Brain microvascular endothelial cell (primary cell): ENCODE data around the gene DIP2B.
"Not testable (repeated sequence)": the region's sequence is repeated elsewhere in the genome, so short reads cannot be mapped to it uniquely, and the experiment has no call there.

Experiments used
- DNase-seq: peaks from one replicate; pipeline ENCODE4 v3.0.0-alpha.2; 2020
- H3K27ac ChIP-seq: fragments of 250-450 bp; sonication (Bioruptor Pico); 2 replicates; pipeline ENCODE4 v1.5.1; 2020; ENCODE audit warnings: mild to moderate bottlenecking, moderate library complexity
- H3K27me3 ChIP-seq: fragments of 250-450 bp; sonication (Bioruptor Pico); replicated peaks from 2 replicates; pipeline ENCODE4 v1.5.1; 2020; ENCODE audit warnings: mild to moderate bottlenecking
- H3K36me3 ChIP-seq: fragments of 250-450 bp; sonication (Bioruptor Pico); replicated peaks from 2 replicates; pipeline ENCODE4 v1.5.1; 2020; ENCODE audit warnings: mild to moderate bottlenecking
- H3K4me3 ChIP-seq: 2 replicates; pipeline ENCODE4 v1.5.1; 2011; ENCODE audit warnings: low read depth, mild to moderate bottlenecking, control low read depth, low read length, moderate library complexity
- CTCF ChIP-seq: IDR thresholded peaks from 2 replicates; pipeline ENCODE4 v1.5.1; 2011; ENCODE audit warnings: low read depth, mild to moderate bottlenecking, moderate library complexity, low read length, control low read depth, inconsistent platforms; ENCODE audit errors: missing control alignments
- in situ Hi-C: cut with HindIII; loops from 2 replicates; pipeline ENCODE4 v1.10.0; 2017; ENCODE audit warnings: low sequenced_read_pairs, low pct_ligation_motif_present

DIP2B gene

GRCh38 chr12:50556273-50556672, 51.5 kb downstream of the DIP2B start:
- H3K36me3 ChIP-seq = no peaks in the 10 kb centered on the region

GRCh38 chr12:50556796-50557195, 52.0 kb downstream of the DIP2B start:
- H3K4me3 ChIP-seq, H3K27me3 ChIP-seq, H3K36me3 ChIP-seq, H3K27ac ChIP-seq, in situ Hi-C loops: not testable (repeated sequence)
- DNase-seq = peak; percentile 56

More at GRCh38 chr12:50556273-50556672, 51.5 kb downstream of the DIP2B start:
- no peak for DNase-seq
- no peak for TF ChIP-seq CTCF
- H3K27me3 ChIP-seq = no peaks in the 10 kb centered on the region
- in situ Hi-C loops = no loop called here
- H3K4me3 ChIP-seq = no peak overlapping the region
- H3K27ac ChIP-seq = no peak overlapping the region

- TF ChIP-seq CTCF = no peak
- no peak overlapping the region for H3K4me3 ChIP-seq
- no peak overlapping the region for H3K27ac ChIP-seq
- H3K36me3 ChIP-seq = no peaks in the 10 kb centered on the region
- in situ Hi-C loops = no loop called here
- H3K27me3 ChIP-seq = no peaks in the 10 kb centered on the region
- no peak for DNase-seq
Observed at GRCh38 chr12:50557421-50557820, 52.6 kb downstream of the DIP2B start.

- in situ Hi-C loops = no loop called here
Observed at GRCh38 chr12:50558970-50559369, 54.2 kb downstream of the DIP2B start.

GRCh38 chr12:50562520-50563433, 58.0 kb downstream of the DIP2B start:
- H3K27me3 ChIP-seq = no peaks in the 10 kb centered on the region
- TF ChIP-seq CTCF = no peak
- in situ Hi-C loops = no loop called here
- no peak for DNase-seq
- no peak overlapping the region for H3K4me3 ChIP-seq
- H3K36me3 ChIP-seq = no peaks in the 10 kb centered on the region
- no peak overlapping the region for H3K27ac ChIP-seq

More at GRCh38 chr12:50558970-50559369, 54.2 kb downstream of the DIP2B start:
- Histone ChIP-seq H3K4me3 (no peak overlapping the region), H3K36me3 (no peaks in the 10 kb centered on the region), H3K27ac (no peak overlapping the region), H3K27me3 (no peaks in the 10 kb centered on the region)
- TF ChIP-seq CTCF = no peak
- DNase-seq = no peak

GRCh38 chr12:50563434-50563787, 58.6 kb downstream of the DIP2B start:
- no peaks in the 10 kb centered on the region for H3K36me3 ChIP-seq
- no peak for TF ChIP-seq CTCF
- H3K27me3 ChIP-seq = no peaks in the 10 kb centered on the region
- no peak for DNase-seq
- H3K4me3 ChIP-seq = no peak overlapping the region
- H3K27ac ChIP-seq = no peak overlapping the region
- in situ Hi-C loops = no loop called here
